HCT116 (cell line): ENCODE results near the gene FABP3.

Experiments
- ELF1 ChIP-seq: IDR thresholded peaks from 2 replicates; pipeline ENCODE4 v1.6.1; 2012; ENCODE audit warnings: low read depth, borderline replicate concordance
- EZH2phosphoT487 ChIP-seq: fragments of 200-600 bp; IDR thresholded peaks from 2 replicates; pipeline ENCODE4 v1.6.1; 2018; ENCODE audit warnings: antibody characterized with exemption, borderline replicate concordance
- FOSL1 ChIP-seq: IDR thresholded peaks from 2 replicates; pipeline ENCODE4 v1.6.1; 2012; ENCODE audit warnings: low read depth
- POLR2A ChIP-seq: IDR thresholded peaks from 2 replicates; pipeline ENCODE4 v1.7.0; 2011; ENCODE audit warnings: borderline replicate concordance; ENCODE audit not compliant: insufficient read depth, insufficient read length; ENCODE audit errors: extremely low read depth
- SIN3A ChIP-seq: IDR thresholded peaks from 2 replicates; pipeline ENCODE4 v1.6.1; 2012; ENCODE audit warnings: low read depth

GRCh38 chr1:31324093-31324492 lies 48.8 kb downstream of the FABP3 start:
- no peak for TF ChIP-seq EZH2phosphoT487
- no peak for TF ChIP-seq SIN3A
- no peak for TF ChIP-seq FOSL1
- TF ChIP-seq POLR2A: no peak
- TF ChIP-seq ELF1: no peak
